HL-60 (cell line): ENCODE measurements around the gene BSN.

Source experiments
- POLR2AphosphoS5 ChIP-seq: IDR thresholded peaks from 2 replicates; pipeline ENCODE4 v1.6.1; 2012; ENCODE audit warnings: low read depth
- TF ChIP-seq, protein P1 (sequence below): IDR thresholded peaks from one replicate; pipeline ENCODE4 v1.5.1; 2011; ENCODE audit warnings: low read length, control low read depth, inconsistent platforms; ENCODE audit not compliant: insufficient read depth

DNA sequence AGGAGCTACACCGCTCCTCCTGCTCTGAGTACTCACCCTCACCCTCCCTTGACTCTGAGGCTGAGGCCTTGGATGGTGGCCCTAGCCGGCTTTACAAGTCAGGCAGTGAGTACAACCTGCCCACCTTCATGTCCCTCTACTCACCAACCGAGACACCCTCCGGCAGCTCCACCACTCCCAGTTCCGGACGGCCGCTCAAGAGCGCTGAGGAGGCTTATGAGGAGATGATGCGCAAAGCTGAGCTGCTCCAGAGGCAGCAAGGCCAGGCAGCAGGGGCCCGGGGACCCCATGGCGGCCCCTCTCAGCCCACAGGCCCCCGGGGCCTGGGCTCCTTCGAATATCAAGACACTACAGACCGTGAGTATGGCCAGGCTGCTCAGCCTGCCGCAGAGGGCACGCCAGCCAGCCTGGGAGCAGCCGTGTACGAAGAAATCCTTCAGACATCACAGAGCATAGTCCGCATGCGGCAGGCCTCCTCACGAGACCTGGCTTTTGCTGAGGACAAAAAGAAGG is 98.7 kb downstream of the BSN start:
- no peak for TF ChIP-seq POLR2AphosphoS5
- TF ChIP-seq, protein P1, sequence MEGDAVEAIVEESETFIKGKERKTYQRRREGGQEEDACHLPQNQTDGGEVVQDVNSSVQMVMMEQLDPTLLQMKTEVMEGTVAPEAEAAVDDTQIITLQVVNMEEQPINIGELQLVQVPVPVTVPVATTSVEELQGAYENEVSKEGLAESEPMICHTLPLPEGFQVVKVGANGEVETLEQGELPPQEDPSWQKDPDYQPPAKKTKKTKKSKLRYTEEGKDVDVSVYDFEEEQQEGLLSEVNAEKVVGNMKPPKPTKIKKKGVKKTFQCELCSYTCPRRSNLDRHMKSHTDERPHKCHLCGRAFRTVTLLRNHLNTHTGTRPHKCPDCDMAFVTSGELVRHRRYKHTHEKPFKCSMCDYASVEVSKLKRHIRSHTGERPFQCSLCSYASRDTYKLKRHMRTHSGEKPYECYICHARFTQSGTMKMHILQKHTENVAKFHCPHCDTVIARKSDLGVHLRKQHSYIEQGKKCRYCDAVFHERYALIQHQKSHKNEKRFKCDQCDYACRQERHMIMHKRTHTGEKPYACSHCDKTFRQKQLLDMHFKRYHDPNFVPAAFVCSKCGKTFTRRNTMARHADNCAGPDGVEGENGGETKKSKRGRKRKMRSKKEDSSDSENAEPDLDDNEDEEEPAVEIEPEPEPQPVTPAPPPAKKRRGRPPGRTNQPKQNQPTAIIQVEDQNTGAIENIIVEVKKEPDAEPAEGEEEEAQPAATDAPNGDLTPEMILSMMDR = no peak
